Hippocampal formation (tissue), 2 donors: ENCODE measurements around the gene DDX56.

ENCODE experiments used
- DNase-seq, 2 donors: peaks; one replicate each; lab custom pipeline; 2025; lab: John Stamatoyannopoulos, UW

DDX56 gene

GRCh38 chr7:44534501-44534900 lies 39.2 kb downstream of the DDX56 start:
- no peak for DNase-seq

GRCh38 chr7:44534087-44534486 lies 39.6 kb downstream of the DDX56 start:
- no peak for DNase-seq

GRCh38 chr7:44533301-44534055 lies 40.2 kb downstream of the DDX56 start:
- DNase-seq: no peak

- no peak for DNase-seq
These were observed 42.0 kb downstream of the DDX56 start for GRCh38 chr7:44531421-44532380.

GRCh38 chr7:44530990-44531389 lies 42.7 kb downstream of the DDX56 start:
- DNase-seq: no peak

GRCh38 chr7:44524811-44525388 lies 48.8 kb downstream of the DDX56 start:
- no peak for DNase-seq

- no peak for DNase-seq
These were observed 51.4 kb downstream of the DDX56 start for GRCh38 chr7:44522315-44522714.

- DNase-seq: no peak
These were observed 52.2 kb downstream of the DDX56 start for GRCh38 chr7:44521347-44522095.

- DNase-seq: no peak
These were observed 53.1 kb downstream of the DDX56 start for GRCh38 chr7:44520574-44520973.

GRCh38 chr7:44519546-44519945 lies 54.2 kb downstream of the DDX56 start:
- no peak for DNase-seq

- DNase-seq: no peak
These were observed 54.9 kb downstream of the DDX56 start for GRCh38 chr7:44518761-44519160.

- no peak for DNase-seq
These were observed 56.5 kb downstream of the DDX56 start for GRCh38 chr7:44517175-44517574.
